HepG2 (cell line): ENCODE measurements around the gene PTPRB.

Source experiments
- AHR ChIP-seq: IDR thresholded peaks from 2 replicates; pipeline ENCODE4 v1.6.1; 2018; ENCODE audit warnings: missing genetic modification reagents, missing compliant biosample characterization
- RXRA ChIP-seq: sonication (generic); formaldehyde crosslinking; IDR thresholded peaks from 2 replicates; pipeline ENCODE4 v1.5.1; 2020; ENCODE audit warnings: missing genetic modification reagents
- TBP ChIP-seq: sonication (generic); formaldehyde crosslinking; IDR thresholded peaks from 2 replicates; pipeline ENCODE4 v1.5.0; 2020; ENCODE audit warnings: missing genetic modification reagents
- ZNF460 ChIP-seq: sonication (generic); formaldehyde crosslinking; IDR thresholded peaks from 2 replicates; pipeline ENCODE4 v1.5.1; 2020; ENCODE audit warnings: missing genetic modification reagents, mild to moderate bottlenecking, borderline replicate concordance

DNA sequence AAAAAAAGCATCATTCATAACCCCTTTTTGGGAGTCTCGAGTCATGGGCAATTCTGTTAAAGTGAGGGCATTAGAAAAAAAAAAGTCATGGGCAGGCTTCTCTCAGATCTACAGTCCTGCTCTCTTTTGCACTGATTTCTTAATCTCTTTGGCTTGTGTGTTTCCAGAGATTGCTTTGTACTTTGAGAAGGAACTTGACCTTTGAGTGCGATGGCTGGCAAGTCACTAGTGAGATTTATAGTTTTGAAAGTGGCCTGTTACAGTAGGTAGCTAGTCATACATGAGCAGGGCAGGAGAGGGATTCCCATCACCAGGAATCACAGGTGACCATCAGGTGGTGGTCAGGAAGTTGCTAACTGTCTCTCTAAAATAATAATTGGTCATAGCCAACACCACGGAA is 151.5 kb downstream of the PTPRB start:
- TF ChIP-seq RXRA (CRISPR knock-in tag): no peak
- TF ChIP-seq ZNF460 (CRISPR knock-in tag): no peak
- no peak for TF ChIP-seq TBP (CRISPR knock-in tag)
- TF ChIP-seq AHR: no peak
